Measurements from ENCODE around the gene AOPEP. TPM values are rescaled to one million over a fixed set of nuclear protein-coding genes. Genes with fewer than 3 reads are reported as not detected.

Gene AOPEP
- total RNA-seq, 2 donors from 2014 or later, result 5.5 to 13.0 TPM

GRCh38 chr9:95043826-95044225 lies 317.3 kb downstream of the AOPEP start:
- DNase-seq (ENCODE audit: low spot score in 2 of 2), result no peak
- no peaks in the 10 kb centered on the region for H3K36me3 Mint-ChIP-seq
- H3K9me3 Mint-ChIP-seq, result no peaks in the 10 kb centered on the region
- ATAC-seq, result no peak
- H3K27ac Mint-ChIP-seq, result no peak overlapping the region

GRCh38 chr9:95044731-95045508 lies 318.4 kb downstream of the AOPEP start:
- ATAC-seq (no peak), DNase-seq (ENCODE audit: low spot score in 2 of 2) (no peak)
- Mint-ChIP-seq H3K27ac (no peak overlapping the region), H3K9me3 (no peaks in the 10 kb centered on the region), H3K36me3 (no peaks in the 10 kb centered on the region)

GRCh38 chr9:95045751-95046150 lies 319.3 kb downstream of the AOPEP start:
- no peak overlapping the region for H3K27ac Mint-ChIP-seq
- H3K36me3 Mint-ChIP-seq, result no peaks in the 10 kb centered on the region
- no peaks in the 10 kb centered on the region for H3K9me3 Mint-ChIP-seq
- no peak for ATAC-seq
- DNase-seq (ENCODE audit: low spot score in 2 of 2), result no peak

GRCh38 chr9:95047452-95048224 lies 321.1 kb downstream of the AOPEP start:
- H3K27ac Mint-ChIP-seq, result no peak overlapping the region
- no peaks in the 10 kb centered on the region for H3K9me3 Mint-ChIP-seq
- DNase-seq (ENCODE audit: low spot score in 2 of 2) (no peak), ATAC-seq (no peak)
- no peaks in the 10 kb centered on the region for H3K36me3 Mint-ChIP-seq

- Mint-ChIP-seq H3K36me3 (no peaks in the 10 kb centered on the region), H3K9me3 (no peaks in the 10 kb centered on the region), H3K27ac (no peak overlapping the region)
- ATAC-seq (peak; percentile 76 to 82), DNase-seq (ENCODE audit: low spot score in 2 of 2) (peak in 1 of 2 donors; percentile 45)
Observed at GRCh38 chr9:95048225-95049087, 322.0 kb downstream of the AOPEP start.

GRCh38 chr9:95049761-95050160 lies 323.3 kb downstream of the AOPEP start:
- Mint-ChIP-seq H3K9me3 (no peaks in the 10 kb centered on the region), H3K27ac (no peak overlapping the region), H3K36me3 (no peaks in the 10 kb centered on the region)
- DNase-seq (ENCODE audit: low spot score in 2 of 2) (no peak), ATAC-seq (no peak)

GRCh38 chr9:95053611-95054570 lies 327.4 kb downstream of the AOPEP start:
- no peaks in the 10 kb centered on the region for H3K36me3 Mint-ChIP-seq
- no peak overlapping the region for H3K27ac Mint-ChIP-seq
- no peaks in the 10 kb centered on the region for H3K9me3 Mint-ChIP-seq
- DNase-seq (ENCODE audit: low spot score in 2 of 2), result no peak
- ATAC-seq, result no peak

- H3K36me3 Mint-ChIP-seq, result no peaks in the 10 kb centered on the region
- DNase-seq (ENCODE audit: low spot score in 2 of 2) (no peak), ATAC-seq (no peak)
- H3K27ac Mint-ChIP-seq, result no peak overlapping the region
- no peaks in the 10 kb centered on the region for H3K9me3 Mint-ChIP-seq
Observed at GRCh38 chr9:95055334-95055850, 328.9 kb downstream of the AOPEP start.

GRCh38 chr9:95055851-95056551 lies 329.5 kb downstream of the AOPEP start:
- Mint-ChIP-seq H3K27ac (no peak overlapping the region), H3K9me3 (no peaks in the 10 kb centered on the region), H3K36me3 (no peaks in the 10 kb centered on the region)
- DNase-seq (ENCODE audit: low spot score in 2 of 2) (no peak), ATAC-seq (no peak)

- ATAC-seq, result no peak
- H3K9me3 Mint-ChIP-seq, result no peaks in the 10 kb centered on the region
- no peaks in the 10 kb centered on the region for H3K36me3 Mint-ChIP-seq
Observed at GRCh38 chr9:95057101-95057500, 330.6 kb downstream of the AOPEP start.

GRCh38 chr9:95058121-95058785 lies 331.8 kb downstream of the AOPEP start:
- DNase-seq (ENCODE audit: low spot score in 2 of 2) (no peak), ATAC-seq (no peak)
- H3K9me3 Mint-ChIP-seq, result no peaks in the 10 kb centered on the region
- H3K36me3 Mint-ChIP-seq, result no peaks in the 10 kb centered on the region
- no peak overlapping the region for H3K27ac Mint-ChIP-seq

More at GRCh38 chr9:95057101-95057500, 330.6 kb downstream of the AOPEP start:
- no peak for DNase-seq (ENCODE audit: low spot score in 2 of 2)
- no peak overlapping the region for H3K27ac Mint-ChIP-seq

GRCh38 chr9:95058795-95059386 lies 332.4 kb downstream of the AOPEP start:
- no peak for DNase-seq (ENCODE audit: low spot score in 2 of 2)
- no peak overlapping the region for H3K27ac Mint-ChIP-seq
- no peak for ATAC-seq
- H3K9me3 Mint-ChIP-seq, result no peaks in the 10 kb centered on the region
- no peaks in the 10 kb centered on the region for H3K36me3 Mint-ChIP-seq

- DNase-seq (ENCODE audit: low spot score in 2 of 2) (no peak), ATAC-seq (no peak)
- H3K27ac Mint-ChIP-seq, result no peak overlapping the region
- no peaks in the 10 kb centered on the region for H3K36me3 Mint-ChIP-seq
- no peaks in the 10 kb centered on the region for H3K9me3 Mint-ChIP-seq
Observed at GRCh38 chr9:95060234-95060633, 333.7 kb downstream of the AOPEP start.

GRCh38 chr9:95060916-95061315 lies 334.4 kb downstream of the AOPEP start:
- ATAC-seq (no peak), DNase-seq (ENCODE audit: low spot score in 2 of 2) (no peak)
- Mint-ChIP-seq H3K9me3 (no peaks in the 10 kb centered on the region), H3K27ac (no peak overlapping the region), H3K36me3 (no peaks in the 10 kb centered on the region)

Measured in activated naive CD4-positive, alpha-beta T cell treated with anti-CD3 and anti-CD28 coated beads, Interleukin-2, amount 50 U/mL, for 72 hours (primary cell).